T1000 (cell line): ENCODE measurements around the gene ALDH7A1.
"Not testable (repeated sequence)": the region's sequence is repeated elsewhere in the genome, so short reads cannot be mapped to it uniquely, and the experiment has no call there.

ENCODE experiments used
- DNase-seq: peaks from one replicate; lab custom pipeline; 2025; ENCODE audit warnings: mixed read lengths; lab: John Stamatoyannopoulos, UW

ALDH7A1 gene

DNA sequence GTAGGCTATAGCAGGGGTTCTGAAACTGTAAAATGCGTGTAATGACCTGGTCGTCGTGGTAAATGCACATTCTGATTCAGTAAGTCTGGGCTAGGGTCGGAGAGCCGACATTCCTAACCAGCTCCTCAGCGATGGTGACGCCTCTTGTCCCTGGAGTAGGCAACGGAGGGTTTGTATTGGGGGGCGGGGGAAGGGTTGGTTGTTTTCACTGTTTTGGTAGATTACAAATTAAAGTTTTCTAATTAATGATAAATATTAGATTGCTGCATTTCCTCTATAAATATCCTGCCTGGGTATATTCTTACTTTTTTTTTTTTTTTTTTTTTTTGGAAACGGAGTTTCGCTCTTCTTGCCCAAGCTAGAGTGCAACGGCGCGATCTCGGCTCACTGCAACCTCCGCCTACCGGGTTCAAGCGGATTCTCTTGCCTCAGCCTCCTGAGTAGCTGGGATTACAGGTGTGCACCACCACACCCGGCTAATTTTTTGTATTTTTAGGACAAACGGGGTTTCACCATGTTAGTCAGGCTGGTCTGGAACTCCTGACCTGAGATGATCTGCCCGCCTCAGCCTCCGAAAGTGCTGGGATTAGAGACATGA, 566 bp upstream of the ALDH7A1 start:
- DNase-seq: no peak

GRCh38 chr5:126591549-126591948, 3.5 kb downstream of the ALDH7A1 start:
- no peak for DNase-seq

DNA sequence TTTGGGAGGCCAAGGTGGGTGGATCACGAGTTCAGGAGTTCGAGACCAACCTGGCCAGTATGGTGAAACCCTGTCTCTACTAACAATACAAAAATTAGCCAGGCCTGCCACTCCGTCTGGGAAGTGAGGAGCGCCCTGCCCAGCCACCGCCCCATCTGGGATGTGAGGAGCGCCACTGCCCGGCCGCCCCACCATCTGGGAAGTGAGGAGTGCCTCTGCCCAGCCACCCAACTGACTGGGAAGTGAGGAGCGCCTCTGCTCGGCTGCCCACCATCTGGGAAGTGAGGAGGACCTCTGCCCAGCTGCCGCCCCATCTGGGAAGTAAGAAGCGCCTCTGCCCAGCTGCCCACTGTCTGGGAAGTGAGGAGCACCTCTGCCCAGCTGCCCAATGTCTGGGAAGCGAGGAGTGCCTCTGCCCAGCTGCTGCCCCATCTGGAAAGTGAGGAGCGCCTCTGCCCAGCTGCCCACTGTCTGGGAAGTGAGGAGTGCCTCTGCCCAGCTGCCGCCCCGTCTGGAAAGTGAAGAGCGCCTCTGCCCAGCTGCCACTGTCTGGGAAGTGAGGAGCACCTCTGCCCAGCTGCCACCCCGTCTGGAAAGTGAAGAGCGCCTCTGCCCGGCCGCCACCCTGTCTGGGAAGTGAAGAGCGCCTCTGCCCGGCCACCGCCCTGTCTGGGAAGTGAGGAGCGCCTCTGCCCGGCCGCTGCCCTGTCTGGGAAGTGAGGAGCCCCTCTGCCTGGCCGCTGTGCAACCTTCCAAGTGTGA, 5.3 kb downstream of the ALDH7A1 start:
- no peak for DNase-seq

- DNase-seq: no peak
These were observed 7.2 kb downstream of the ALDH7A1 start for GRCh38 chr5:126587551-126588390.

- DNase-seq: no peak
These were observed 11.3 kb downstream of the ALDH7A1 start for GRCh38 chr5:126583761-126584160.

GRCh38 chr5:126579716-126580115, 15.3 kb downstream of the ALDH7A1 start:
- DNase-seq: no peak

GRCh38 chr5:126577415-126577814, 17.6 kb downstream of the ALDH7A1 start:
- no peak for DNase-seq

DNA sequence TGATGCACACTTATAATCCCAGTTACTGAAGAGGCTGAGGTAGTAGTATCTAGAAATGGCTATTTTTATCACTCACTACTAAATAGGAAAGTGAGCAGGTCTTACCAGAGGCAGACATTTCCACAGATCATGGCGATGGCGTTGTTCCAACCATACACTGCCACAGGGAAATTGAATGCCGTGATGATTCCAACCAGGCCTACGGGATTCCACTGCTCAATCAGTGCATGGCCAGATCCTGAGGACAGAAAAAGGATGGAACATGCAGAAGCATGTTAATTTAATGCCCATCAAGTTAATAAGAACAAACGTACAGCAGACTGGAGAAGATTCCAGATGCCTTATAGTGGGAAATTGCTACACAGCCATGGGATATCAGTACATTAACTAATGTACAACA, 18.0 kb downstream of the ALDH7A1 start:
- no peak for DNase-seq

- DNase-seq: no peak
These were observed 19.4 kb downstream of the ALDH7A1 start for GRCh38 chr5:126575644-126576043.

- no peak for DNase-seq
These were observed 26.7 kb downstream of the ALDH7A1 start for GRCh38 chr5:126568206-126568755.

- DNase-seq: no peak
These were observed 32.2 kb downstream of the ALDH7A1 start for GRCh38 chr5:126562823-126563222.

DNA sequence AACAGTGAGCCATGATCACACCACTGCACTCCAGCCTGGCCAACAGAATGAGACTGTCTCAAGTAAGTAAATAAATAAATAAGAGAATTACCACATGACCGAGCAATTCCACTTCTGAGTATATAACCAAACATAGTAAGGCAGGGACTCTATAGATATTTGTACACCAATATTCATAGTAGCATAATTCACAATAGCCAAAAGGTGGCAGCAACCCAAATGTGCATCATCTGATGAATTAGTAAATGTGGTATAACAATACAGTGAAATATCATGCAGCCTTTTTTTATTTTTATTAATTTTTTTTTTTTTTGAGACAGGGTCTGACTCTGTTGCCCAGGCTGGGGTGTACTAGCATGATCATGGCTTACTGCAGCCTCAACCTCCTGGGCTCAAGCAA, 33.1 kb downstream of the ALDH7A1 start:
- DNase-seq: no peak

DNA sequence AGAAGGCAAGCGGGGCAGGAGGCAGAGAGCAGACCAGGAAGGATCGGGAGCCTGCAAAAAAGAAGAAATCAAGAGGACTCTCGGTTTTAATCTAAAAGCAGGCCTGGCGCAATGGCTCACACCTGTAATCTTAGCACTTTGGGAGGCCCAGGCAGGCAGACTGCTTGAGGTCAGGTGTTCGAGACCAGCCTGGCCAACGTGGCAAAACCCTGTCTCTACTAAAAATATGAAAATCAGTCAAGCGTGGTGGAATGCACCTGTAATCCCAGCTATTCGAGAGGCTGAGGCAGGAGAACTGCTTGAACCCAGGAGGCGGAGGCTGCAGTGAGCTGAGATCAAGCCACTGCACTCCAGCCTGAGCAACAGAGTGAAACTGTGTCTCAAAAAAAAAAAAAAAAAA, 39.9 kb downstream of the ALDH7A1 start:
- DNase-seq: not testable (repeated sequence)

DNA sequence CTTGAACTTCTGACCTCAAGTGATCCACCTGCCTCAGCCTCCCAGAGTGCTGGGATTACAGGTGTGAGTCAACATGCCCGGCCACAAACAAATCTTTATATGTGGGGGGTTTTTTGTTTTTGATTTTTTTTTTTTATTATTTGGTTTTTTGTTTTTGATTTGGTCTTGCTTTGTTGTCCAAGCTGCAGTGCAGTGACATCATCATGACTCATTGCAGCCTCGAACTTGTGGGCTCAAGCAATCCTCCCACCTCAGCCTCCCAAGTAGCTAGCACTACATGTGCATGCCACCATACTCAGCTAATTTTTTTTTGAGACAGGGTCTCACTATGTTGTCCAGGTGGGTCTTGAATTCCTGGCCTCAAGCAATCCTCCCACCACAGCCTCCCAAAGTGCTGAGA, 42.4 kb downstream of the ALDH7A1 start:
- no peak for DNase-seq

GRCh38 chr5:126544087-126544740, 50.8 kb downstream of the ALDH7A1 start:
- DNase-seq: no peak

- no peak for DNase-seq
These were observed 51.4 kb downstream of the ALDH7A1 start for GRCh38 chr5:126543660-126544059.

- DNase-seq: no peak
These were observed 52.0 kb downstream of the ALDH7A1 start for GRCh38 chr5:126543009-126543408.

- no peak for DNase-seq
These were observed 52.6 kb downstream of the ALDH7A1 start for GRCh38 chr5:126542441-126542840.

DNA sequence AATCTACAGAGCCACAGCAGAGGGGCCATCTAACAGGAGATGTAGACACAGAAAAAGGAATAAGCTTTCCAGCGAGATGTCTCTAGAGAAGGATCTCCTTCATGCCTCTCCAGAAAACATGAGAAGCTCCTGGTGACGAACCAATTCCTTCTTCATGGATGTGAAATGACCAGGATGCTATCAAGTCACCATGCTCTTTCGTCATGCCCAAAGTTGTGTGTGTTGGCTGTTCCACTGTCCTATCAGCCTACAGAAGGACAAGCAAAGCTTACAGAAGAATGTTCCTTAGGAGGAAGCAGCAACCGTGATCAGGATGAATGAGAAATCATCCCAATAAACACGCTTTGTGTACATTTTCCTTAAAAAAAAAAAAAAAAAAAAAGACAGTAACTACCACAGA, 54.4 kb downstream of the ALDH7A1 start:
- no peak for DNase-seq

DNA sequence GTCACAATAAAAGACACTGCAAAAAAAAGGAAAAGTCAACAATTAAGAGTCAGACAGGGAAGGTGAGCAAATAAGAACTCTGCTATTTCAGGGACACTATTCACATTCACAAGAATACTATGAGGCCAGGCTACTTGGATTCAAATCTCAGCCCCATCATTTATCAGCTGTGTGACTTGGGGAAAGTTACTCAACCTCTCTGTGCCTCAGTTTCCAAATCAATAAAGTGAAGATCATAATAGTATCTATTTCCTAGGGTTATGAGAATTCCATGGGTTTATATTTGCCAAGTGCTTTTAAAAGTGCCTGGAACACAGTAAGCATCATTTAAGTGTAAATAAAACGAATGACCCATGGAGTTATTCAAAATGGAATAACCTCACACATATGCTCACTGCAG, 56.4 kb downstream of the ALDH7A1 start:
- DNase-seq: no peak

DNA sequence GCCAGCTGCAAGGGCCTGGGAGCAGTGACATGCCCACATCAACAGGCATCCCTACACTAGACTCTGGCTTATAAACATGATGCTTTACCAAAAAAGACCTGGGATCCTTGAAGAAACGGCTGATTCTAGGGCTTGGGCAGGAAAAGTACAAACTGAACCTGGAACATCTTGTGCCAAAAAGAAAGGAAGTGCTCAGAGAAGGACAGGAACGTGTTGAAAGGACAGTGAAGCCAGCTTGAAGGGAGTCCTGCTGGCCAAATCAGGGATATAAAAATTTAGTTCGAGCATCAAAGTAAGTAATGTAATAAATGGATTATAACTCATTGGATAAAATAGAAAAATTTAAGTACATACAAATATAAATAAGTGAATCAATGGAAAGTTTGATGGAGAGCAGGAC, 58.1 kb downstream of the ALDH7A1 start:
- DNase-seq: no peak
